SU-DHL-6 (cell line): ENCODE results near the gene ACY1.

Experiments
- CTCF ChIP-seq: fragments of 200-600 bp; sonication (generic); IDR thresholded peaks from one replicate; pipeline ENCODE4 v1.5.1; 2017; ENCODE audit warnings: antibody characterized with exemption, mild to moderate bottlenecking, low read length, moderate library complexity; ENCODE audit not compliant: insufficient read depth, poor library complexity, severe bottlenecking
- EZH2phosphoT487 ChIP-seq: fragments of 200-600 bp; sonication (generic), shearing (Covaris generic); conservative IDR thresholded peaks from 2 replicates; pipeline ENCODE4 v1.6.1; 2018; ENCODE audit warnings: mild to moderate bottlenecking, antibody characterized with exemption, low read length, moderate library complexity, mixed read lengths

GRCh38 chr3:52004906-52005395 lies 21.6 kb downstream of the ACY1 start:
- TF ChIP-seq CTCF (no peak), EZH2phosphoT487 (no peak)
